Gastrocnemius medialis (tissue), 4 donors: ENCODE results near the gene SRPK2.

ENCODE experiments used
- CTCF ChIP-seq, 5 experiments: fragments of 450-650 bp in 3 of 5; fragments of 200-600 bp in 2 of 5; sonication (generic) in 2 of 5; IDR thresholded peaks in 4 of 5; conservative IDR thresholded peaks in 1 of 5; 1 replicate in 4 of 5; 2 replicates in 1 of 5; pipeline ENCODE4 v1.5.1; 2016 to 2019; ENCODE audit warnings: antibody characterized with exemption in 5 of 5, mild to moderate bottlenecking in 3 of 5, moderate library complexity in 3 of 5
- POLR2A ChIP-seq, 2 donors: fragments of 450-650 bp; IDR thresholded peaks; one replicate each; pipeline ENCODE4 v1.6.1; 2017; ENCODE audit warnings: antibody characterized with exemption in 2 of 2, mild to moderate bottlenecking in 2 of 2, moderate library complexity in 2 of 2

GRCh38 chr7:105354383-105354782 is 34.3 kb downstream of the SRPK2 start:
- TF ChIP-seq CTCF (IDR thresholded peaks at IDR 0.05 in 4 of 5, conservative IDR thresholded peaks at IDR 0.05 in 1 of 5) = no peak
- no peak for TF ChIP-seq POLR2A (IDR thresholded peaks at IDR 0.05)
